Lower leg skin (tissue), 3 donors: ENCODE results near the gene SFR1.

Source experiments
- POLR2A ChIP-seq, 2 donors: fragments of 450-650 bp; IDR thresholded peaks; one replicate each; pipeline ENCODE4 v1.6.1; 2016 to 2017; ENCODE audit warnings: antibody characterized with exemption in 2 of 2, mild to moderate bottlenecking in 1 of 2, moderate library complexity in 1 of 2
- TF ChIP-seq, protein P1 (sequence below), 3 donors: fragments of 450-650 bp; IDR thresholded peaks; one replicate each; pipeline ENCODE4 v1.5.1; 2016; ENCODE audit warnings: antibody characterized with exemption in 3 of 3, mild to moderate bottlenecking in 3 of 3, moderate library complexity in 2 of 3

- TF ChIP-seq, protein P1, sequence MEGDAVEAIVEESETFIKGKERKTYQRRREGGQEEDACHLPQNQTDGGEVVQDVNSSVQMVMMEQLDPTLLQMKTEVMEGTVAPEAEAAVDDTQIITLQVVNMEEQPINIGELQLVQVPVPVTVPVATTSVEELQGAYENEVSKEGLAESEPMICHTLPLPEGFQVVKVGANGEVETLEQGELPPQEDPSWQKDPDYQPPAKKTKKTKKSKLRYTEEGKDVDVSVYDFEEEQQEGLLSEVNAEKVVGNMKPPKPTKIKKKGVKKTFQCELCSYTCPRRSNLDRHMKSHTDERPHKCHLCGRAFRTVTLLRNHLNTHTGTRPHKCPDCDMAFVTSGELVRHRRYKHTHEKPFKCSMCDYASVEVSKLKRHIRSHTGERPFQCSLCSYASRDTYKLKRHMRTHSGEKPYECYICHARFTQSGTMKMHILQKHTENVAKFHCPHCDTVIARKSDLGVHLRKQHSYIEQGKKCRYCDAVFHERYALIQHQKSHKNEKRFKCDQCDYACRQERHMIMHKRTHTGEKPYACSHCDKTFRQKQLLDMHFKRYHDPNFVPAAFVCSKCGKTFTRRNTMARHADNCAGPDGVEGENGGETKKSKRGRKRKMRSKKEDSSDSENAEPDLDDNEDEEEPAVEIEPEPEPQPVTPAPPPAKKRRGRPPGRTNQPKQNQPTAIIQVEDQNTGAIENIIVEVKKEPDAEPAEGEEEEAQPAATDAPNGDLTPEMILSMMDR (IDR thresholded peaks at IDR 0.05) = no peak
- TF ChIP-seq POLR2A (IDR thresholded peaks at IDR 0.05) = no peak
Measured at GRCh38 chr10:104130041-104130440, 8.1 kb downstream of the SFR1 start.
